ENCODE data around the gene FGB. TPM values are rescaled to one million over a fixed set of nuclear protein-coding genes. Genes with fewer than 3 reads are reported as not detected.

FGB gene
- total RNA-seq, 4 donors from 2014 or later = not detected

GRCh38 chr4:154616287-154616686 is 53.5 kb downstream of the FGB start:
- Histone ChIP-seq H3K27me3 (no peaks in the 10 kb centered on the region), H3K9me3 (no peaks in the 10 kb centered on the region), H3K36me3 (no peaks in the 10 kb centered on the region), H3K27ac (replicated peaks in 1 of 4) (no peak overlapping the region), H3K4me1 (no peaks in the 10 kb centered on the region), H3K4me3 (no peak overlapping the region)
- DNase-seq (ENCODE audit: extremely low spot score) = no peak
- intact Hi-C loops (cut with DNase I) = no loop called here
- 54% methylated on average over 4 of the region's 4 CpGs for WGBS
- TF ChIP-seq EP300 (IDR thresholded peaks at IDR 0.05) (no peak), POLR2A (IDR thresholded peaks at IDR 0.05; ENCODE audit: low read depth) (no peak)

- intact Hi-C loops (cut with DNase I) = no loop called here
- Histone ChIP-seq H3K4me1 (no peaks in the 10 kb centered on the region), H3K36me3 (no peaks in the 10 kb centered on the region), H3K27me3 (no peaks in the 10 kb centered on the region), H3K4me3 (no peak overlapping the region), H3K27ac (replicated peaks in 1 of 4) (no peak overlapping the region), H3K9me3 (no peaks in the 10 kb centered on the region)
- WGBS = 22% methylated on average over 2 of the region's 2 CpGs
- no peak for DNase-seq (ENCODE audit: extremely low spot score)
- TF ChIP-seq POLR2A (IDR thresholded peaks at IDR 0.05; ENCODE audit: low read depth) = no peak
- no peak for TF ChIP-seq CTCF (IDR thresholded peaks at IDR 0.05)
- TF ChIP-seq POLR2AphosphoS5 (IDR thresholded peaks at IDR 0.05) = no peak
- no peak for TF ChIP-seq EP300 (IDR thresholded peaks at IDR 0.05)
Observed at GRCh38 chr4:154616731-154617130, 53.9 kb downstream of the FGB start.

DNA sequence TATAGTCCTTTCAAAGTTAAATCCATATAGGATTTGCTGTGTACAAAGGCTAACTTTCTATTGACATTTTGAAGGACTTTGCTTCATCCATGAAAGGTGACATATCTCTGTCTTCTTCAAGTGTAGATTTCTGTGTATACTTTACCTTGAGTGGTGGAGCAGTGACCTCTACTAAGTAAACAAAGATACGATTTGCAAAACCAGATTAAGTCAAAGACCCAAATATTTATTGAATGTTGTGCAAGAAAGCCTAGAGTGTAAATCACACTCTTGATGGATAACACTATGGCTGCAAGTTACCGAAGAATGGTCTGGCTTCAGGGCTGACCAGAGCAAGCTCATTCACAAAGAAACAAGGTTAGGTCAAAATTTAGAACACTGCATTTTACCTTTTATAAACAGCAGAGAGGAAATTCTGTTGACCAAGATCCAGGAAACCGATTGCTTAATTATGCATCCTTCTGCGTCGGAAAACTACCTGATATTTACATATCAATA is 55.1 kb downstream of the FGB start:
- no peaks in the 10 kb centered on the region for H3K27me3 ChIP-seq
- H3K36me3 ChIP-seq = no peaks in the 10 kb centered on the region
- DNase-seq (ENCODE audit: extremely low spot score) = no peak
- WGBS = 62% methylated on average over 5 of the region's 5 CpGs
- H3K4me3 ChIP-seq = no peak overlapping the region
- TF ChIP-seq POLR2AphosphoS5 (IDR thresholded peaks at IDR 0.05) (no peak), CTCF (IDR thresholded peaks at IDR 0.05) (no peak), EP300 (IDR thresholded peaks at IDR 0.05) (no peak), POLR2A (IDR thresholded peaks at IDR 0.05; ENCODE audit: low read depth) (no peak)
- no peaks in the 10 kb centered on the region for H3K9me3 ChIP-seq
- intact Hi-C loops (cut with DNase I) = no loop called here
- H3K27ac ChIP-seq (replicated peaks in 1 of 4) = no peak overlapping the region
- H3K4me1 ChIP-seq = no peaks in the 10 kb centered on the region

DNA sequence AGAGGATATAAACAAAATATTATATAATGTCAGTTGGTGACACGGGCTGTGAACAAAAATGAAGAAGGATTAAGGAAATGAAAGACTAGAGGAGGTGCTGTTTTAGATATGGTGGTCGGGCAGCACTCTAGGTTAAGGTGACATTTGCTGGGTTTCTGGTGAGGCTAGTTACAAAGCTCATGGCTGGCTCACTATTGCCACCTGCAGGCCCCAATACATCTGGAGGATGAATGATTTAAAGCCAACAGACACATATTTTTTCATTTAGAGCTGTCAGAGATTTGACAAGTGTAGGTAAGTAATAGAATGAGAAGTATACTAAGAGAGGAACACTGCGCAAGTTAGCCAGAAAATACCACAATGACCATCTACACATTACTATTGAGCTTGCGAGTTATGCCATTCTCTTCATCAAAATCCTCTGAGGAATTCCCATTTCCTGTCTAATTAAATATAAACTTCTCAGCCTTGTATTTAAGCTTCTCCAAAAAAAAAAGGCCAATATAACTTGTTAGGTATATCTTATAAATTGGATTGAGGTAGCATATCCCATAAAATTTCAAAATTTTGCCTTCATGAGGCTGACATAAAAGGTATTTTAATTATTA is 56.0 kb downstream of the FGB start:
- no peaks in the 10 kb centered on the region for H3K27me3 ChIP-seq
- no peaks in the 10 kb centered on the region for H3K4me1 ChIP-seq
- intact Hi-C loops (cut with DNase I) = no loop called here
- H3K27ac ChIP-seq (replicated peaks in 1 of 4) = no peak overlapping the region
- TF ChIP-seq CTCF (IDR thresholded peaks at IDR 0.05) (peak; percentile 23 to 52 (median 32)), POLR2A (IDR thresholded peaks at IDR 0.05; ENCODE audit: low read depth) (no peak)
- H3K36me3 ChIP-seq = no peaks in the 10 kb centered on the region
- H3K4me3 ChIP-seq = no peak overlapping the region
- no peak for DNase-seq (ENCODE audit: extremely low spot score)
- no peaks in the 10 kb centered on the region for H3K9me3 ChIP-seq
- 44% methylated on average over 4 of the region's 4 CpGs for WGBS

DNA sequence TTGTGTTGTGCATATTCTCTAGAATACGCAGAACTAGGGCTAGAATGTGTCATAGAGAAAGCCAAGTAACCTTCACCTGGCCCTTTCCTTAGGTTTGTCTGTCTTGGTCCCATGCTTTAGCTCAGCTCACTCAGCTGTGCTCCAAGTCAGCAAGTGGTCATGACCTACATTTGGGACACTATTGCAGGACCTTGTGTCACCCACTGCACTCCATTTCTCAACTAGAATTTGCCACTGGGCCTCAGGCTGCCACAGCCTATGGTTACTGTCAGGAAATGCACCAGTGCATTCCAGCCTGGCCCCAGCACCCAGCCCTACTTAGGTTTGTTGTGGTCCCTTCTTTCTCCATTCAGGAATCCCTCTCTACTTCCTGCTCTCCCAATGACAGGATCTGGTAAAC is 57.3 kb downstream of the FGB start:
- Histone ChIP-seq H3K36me3 (no peaks in the 10 kb centered on the region), H3K27me3 (no peaks in the 10 kb centered on the region), H3K4me3 (no peak overlapping the region), H3K9me3 (no peaks in the 10 kb centered on the region), H3K27ac (replicated peaks in 1 of 4) (no peak overlapping the region), H3K4me1 (no peaks in the 10 kb centered on the region)
- intact Hi-C loops (cut with DNase I) = loop anchor here (5.0 to 10.0 kb wide), 2 partner anchors 68 to 225 kb away; partner anchors contain the start of gene PLRG1
- DNase-seq (ENCODE audit: extremely low spot score) = no peak
- 5% methylated on average over 1 of the region's 1 CpG for WGBS
- no peak for TF ChIP-seq POLR2A (IDR thresholded peaks at IDR 0.05; ENCODE audit: low read depth)
- no peak for TF ChIP-seq EP300 (IDR thresholded peaks at IDR 0.05)
- no peak for TF ChIP-seq POLR2AphosphoS5 (IDR thresholded peaks at IDR 0.05)
- TF ChIP-seq CTCF (IDR thresholded peaks at IDR 0.05) = no peak

Small RNAs within 50 kb of the gene (small RNA-seq; reads per million reads assigned to genes)
- gene RNU6-1285P = 0 reads per million in 3 donors

Other genes starting within 250 kb of the FGB start
- 1 to 10 TPM; 2.7 to 5.8 (median 3.2) TPM for gene DCHS2, start 71.2 kb upstream of the FGB start, total RNA-seq
- 10 to 100 TPM; 35.6 to 45.7 (median 40.2) TPM for gene PLRG1, start 12.6 kb upstream of the FGB start, total RNA-seq
- gene FGA, start 27.7 kb downstream of the FGB start, total RNA-seq = not detected
- not detected for gene FGG, start 49.6 kb downstream of the FGB start, total RNA-seq
- under 1 TPM; 0.19 to 0.83 (median 0.39) TPM for gene LRAT, start 181.0 kb downstream of the FGB start, total RNA-seq
- under 1 TPM in 1 of 4 donors, not detected in 3; 0.13 TPM for gene RBM46, start 218.3 kb downstream of the FGB start, total RNA-seq

Data from esophagus muscularis mucosa (tissue), 4 donors.